Stimulated activated CD8-positive, alpha-beta memory T cell treated with anti-CD3 and anti-CD28 coated beads, Interleukin-15, amount 100 ng/mL, for 1 hour (primary cell): ENCODE data around the gene IFNL4.
A peak's percentile ranks its signal among the peaks of the same experiment; 100 is the strongest.
"Not testable (repeated sequence)": the region's sequence is repeated elsewhere in the genome, so short reads cannot be mapped to it uniquely, and the experiment has no call there.

Source experiments
- DNase-seq: peaks from one replicate; pipeline ENCODE4 v3.0.0-alpha.2; 2020; ENCODE audit warnings: low read depth

IFNL4 gene

GRCh38 chr19:39219108-39219507 is 29.5 kb downstream of the IFNL4 start:
- not testable (repeated sequence) for DNase-seq

DNA sequence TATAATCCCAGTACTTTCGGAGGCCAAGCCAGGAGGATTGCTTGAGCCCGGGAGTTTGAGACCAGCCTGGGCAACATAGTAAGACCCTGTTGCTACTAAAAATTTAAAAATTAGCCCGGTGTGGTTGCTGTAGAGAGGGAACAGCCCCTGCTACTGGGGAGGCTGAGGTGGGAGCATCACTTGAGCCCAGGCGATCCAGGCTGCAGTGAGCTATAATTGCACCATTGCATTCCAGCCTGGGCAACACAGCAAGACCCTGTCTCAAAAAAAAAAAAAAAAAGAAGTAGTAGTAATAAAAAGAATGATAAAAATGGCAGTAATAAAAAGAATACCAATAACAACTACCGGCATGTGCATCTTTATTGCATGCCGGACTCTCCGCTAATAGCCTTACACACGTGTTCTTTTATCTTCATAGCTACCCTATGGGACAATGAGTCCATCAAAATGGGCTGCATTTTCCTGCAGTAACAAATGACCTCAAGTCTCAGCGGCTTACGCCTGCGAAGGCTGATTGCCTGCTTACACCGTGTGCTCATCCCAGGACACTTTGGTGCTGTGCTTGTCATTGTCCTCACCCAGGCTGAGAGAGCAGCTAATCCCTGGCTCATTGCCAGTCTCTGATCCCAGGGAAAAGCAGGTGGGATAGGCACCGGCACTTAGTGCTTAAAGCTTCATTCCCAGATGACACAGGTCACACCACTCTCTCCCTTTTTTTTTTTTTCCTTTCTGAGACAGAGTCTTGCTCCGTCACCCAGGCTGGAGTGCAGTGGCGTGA is 30.2 kb downstream of the IFNL4 start:
- no peak for DNase-seq

DNA sequence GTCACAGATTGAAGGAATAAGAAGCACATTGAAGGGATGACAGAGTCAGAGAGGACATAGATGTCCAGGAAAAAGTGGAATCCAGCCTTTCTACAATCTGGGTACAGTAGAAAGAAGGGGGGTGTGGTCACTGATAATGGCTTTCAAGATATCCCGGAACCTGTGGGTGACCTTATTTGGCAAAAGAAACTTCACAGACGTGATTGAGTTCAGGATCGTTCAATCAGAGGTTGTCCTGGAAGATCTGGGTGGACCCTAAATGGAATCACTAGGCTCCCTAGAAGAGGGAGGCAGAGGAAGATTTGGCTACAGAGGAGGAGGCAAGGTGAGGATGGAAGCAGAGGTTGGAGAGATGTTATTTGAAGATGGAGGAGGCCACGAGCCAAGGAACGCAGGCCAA is 31.6 kb downstream of the IFNL4 start:
- no peak for DNase-seq

DNA sequence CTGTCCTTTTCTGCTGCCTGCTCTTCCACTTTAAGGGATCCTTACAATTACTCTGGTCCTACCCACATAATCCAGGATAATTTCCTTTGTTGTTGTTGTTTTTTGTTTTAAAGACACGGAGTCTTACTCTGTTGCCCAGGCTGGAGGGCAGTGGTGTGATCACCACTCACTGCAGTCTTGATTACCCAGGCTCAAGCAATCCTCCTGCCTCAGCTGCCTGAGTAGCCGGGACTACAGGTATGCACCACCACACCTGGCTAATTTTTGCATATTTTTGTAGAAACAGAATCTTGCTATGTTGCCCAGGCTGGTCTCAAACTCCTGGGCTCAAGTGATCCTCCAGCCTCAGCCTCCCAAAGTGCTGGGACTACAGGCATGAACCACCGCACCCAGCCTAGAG is 33.3 kb downstream of the IFNL4 start:
- not testable (repeated sequence) for DNase-seq

DNA sequence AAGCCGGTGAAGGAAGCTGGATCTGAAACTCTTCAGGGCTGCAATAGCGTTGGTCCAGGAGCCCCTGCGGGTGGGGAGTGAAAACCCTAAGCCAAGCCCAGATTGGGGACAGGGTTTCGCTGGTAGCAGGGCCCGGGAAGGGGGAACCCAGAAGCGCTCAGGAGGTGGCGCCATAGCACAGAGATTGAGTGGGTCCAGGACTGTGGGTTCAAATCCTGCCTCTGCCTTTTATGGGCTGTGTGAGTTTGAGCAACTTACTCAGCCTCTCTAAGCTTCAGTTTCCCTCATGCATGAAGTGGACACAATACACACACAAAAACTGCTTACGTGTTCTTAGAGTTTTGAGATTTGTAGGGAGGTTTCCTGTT is 36.3 kb downstream of the IFNL4 start:
- DNase-seq, result peak; percentile 39

- no peak for DNase-seq
Measured at GRCh38 chr19:39211731-39212374, 36.8 kb downstream of the IFNL4 start.

GRCh38 chr19:39209196-39209595 is 39.5 kb downstream of the IFNL4 start:
- DNase-seq, result no peak

DNA sequence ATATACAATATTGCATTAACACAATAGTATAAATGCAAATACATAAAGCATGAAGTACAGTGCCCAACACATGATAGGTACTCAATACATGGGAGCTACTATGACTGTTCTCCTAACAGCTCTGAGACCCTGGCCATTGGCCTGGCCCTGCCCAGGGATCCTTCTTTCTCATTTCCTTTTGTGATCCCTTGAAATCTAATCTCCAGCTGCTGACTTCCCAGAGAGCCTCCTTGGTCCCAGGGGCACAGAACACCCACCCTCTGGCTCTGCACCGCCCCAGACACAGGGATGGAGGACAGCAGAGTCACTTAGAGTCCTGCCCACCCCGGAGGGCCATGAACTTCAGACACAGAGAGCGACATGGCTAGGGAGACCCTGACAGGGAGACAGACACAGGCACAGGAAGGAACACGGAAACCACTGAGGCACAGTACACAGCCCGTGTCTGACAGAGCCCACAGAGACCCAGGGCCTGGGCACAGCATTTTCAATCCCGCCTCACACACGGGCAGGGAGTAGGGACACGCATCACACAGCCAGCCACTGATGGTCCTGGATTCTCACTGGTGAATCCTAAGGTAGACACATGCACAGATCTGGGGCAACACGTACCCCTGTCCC is 40.4 kb downstream of the IFNL4 start:
- no peak for DNase-seq

GRCh38 chr19:39207293-39207836 is 41.3 kb downstream of the IFNL4 start:
- no peak for DNase-seq

GRCh38 chr19:39206122-39206521 is 42.5 kb downstream of the IFNL4 start:
- no peak for DNase-seq

GRCh38 chr19:39205449-39205764 is 43.2 kb downstream of the IFNL4 start:
- DNase-seq, result no peak

DNA sequence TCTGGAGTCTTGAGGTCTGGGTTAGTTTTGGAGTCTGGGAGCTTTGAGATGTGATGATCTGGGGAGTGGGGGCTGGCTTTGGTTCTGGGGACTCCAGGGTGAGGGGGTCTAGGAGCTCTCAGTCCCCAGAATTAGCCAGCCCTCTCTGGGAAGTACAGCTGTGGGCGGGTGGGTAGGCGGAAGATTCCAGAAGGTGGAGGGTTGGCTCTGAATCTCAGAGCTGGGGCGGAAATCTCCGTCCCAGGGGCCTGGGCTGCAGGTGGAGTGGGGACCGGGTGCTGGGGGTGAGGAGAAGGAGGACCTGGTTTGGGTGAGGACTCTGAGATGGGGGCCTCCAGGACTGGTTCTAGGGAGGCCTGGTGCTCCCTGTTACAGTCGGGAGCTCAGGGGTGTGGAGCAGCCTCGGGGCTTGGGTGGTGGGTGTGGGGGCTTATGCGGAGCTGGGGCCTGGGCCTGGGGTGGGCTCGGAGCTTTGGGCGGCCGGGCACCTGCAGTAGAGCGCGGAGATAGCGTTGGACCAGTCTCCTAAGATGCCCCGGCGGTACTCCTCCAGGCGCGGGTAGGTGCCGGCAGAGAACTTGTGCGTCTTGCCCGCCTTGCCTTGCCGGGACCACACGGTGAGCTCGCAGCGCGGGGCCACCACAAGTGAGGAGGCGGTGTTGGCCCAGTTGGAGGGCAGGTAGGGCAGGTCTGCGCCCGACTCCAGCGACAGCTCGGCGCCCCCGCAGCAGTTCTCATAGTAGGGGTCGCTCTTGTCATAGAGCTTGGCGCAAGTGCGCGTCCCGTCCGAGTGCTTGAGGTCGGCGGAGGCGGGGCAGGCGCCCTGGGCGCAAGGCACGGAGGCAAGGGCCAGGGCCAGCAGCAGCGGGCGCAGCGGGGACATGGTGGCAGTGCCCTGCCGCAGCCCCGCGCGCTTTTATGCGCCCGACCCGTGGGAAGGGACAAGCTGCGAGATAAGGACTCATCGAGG is 45.0 kb downstream of the IFNL4 start, which contains the start of gene SYCN:
TSS of gene SYCN (minus strand) at position 892 of the 970 bp plus-strand sequence. CDS start at position 883, 9 bp downstream.
- no peak for DNase-seq

DNA sequence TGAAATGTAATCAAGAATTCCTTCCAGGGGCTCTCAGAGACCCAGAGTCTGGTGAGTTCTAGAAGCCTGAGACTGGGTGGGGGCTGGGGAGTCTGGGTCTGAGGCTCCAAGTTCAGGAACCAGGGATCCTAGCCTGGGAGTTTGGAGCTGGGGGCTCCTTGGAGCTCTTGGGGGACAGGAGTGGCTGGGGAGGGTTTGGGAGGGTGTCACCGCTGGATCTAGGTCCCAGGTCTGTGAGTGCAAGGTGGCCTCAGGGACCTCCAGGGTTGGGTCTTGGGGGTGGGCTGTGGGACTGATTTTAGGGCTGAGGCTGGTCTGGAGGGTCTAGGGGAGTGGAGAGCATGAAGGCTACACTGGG is 45.7 kb downstream of the IFNL4 start:
- DNase-seq, result no peak

- no peak for DNase-seq
Measured at GRCh38 chr19:39200803-39201115, 47.9 kb downstream of the IFNL4 start.

DNA sequence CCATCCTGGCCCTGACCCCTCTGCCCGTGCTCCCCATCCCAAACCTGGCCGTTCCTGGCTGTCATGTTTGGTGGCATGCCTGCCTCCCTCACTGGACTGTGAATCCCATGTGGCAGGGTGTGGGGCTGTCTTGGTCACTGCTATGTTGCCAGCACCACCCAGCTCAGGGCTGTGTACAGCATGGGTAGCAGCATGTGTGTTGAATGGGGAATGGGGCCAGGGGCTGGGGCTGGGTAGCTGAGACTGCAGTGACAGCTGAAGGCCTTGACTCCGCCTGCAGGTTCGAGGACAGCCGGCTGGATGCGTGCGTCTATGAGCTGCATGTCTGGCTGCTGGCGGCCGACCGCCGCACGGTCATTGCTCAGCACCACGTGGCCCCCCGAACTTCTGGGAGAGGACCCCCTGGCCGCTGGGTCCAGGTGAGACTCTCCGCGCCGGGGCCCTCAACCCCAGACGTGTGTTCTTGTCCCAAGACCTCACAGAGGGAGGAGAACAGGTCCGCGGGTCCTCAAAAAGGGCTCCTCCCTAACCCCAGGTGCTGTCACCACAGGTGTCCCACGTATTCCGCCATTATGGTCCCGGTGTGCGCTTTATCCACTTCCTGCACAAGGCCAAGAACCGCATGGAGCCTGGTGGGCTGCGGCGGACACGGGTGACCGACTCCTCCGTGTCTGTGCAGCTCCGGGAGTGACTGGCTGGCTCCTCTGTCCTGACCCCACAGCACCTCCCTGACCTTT is 48.4 kb downstream of the IFNL4 start:
- no peak for DNase-seq

DNA sequence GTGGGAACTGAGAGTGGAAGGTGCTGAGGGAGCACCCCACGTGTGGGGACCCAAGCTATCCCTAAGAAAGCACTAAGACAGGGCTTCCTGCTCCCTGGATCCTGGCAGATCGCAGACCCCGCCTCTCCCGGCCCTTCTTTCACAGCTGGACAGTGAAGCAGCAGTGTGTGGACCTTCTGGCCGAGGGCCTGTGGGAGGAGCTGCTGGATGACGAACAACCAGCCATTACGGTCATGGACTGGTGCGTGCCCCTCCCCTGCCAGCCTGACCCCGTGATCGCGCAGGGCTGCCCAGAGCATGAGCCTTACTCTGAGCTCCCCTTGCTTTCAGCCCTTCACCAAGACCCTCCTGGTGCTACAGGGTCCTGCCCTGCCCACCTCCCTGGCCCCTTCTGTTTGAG is 49.6 kb downstream of the IFNL4 start:
- no peak for DNase-seq

DNA sequence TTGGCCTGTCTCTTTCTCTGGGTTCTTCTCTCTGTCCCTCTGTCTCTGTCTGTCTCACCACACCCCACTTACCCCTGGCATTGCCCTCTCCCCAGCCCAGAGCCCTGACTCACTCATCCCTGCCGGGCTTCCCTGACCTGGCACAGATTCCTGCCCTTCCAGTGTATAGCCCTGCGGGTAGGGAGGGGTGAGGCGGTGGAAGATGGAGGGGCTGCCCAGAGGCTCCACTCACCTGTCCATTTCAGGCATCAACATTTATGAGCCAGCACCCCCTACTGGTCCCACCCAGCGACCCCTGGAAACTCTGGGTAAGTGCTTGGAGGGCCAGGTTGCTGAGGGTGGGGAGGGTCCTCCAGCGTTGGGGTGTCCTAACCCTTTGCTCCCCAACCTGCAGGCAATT is 50.8 kb downstream of the IFNL4 start:
- DNase-seq, result no peak

- no peak for DNase-seq
Measured at GRCh38 chr19:39196860-39197562, 51.6 kb downstream of the IFNL4 start, which contains the start of gene NCCRP1. Gene NCCRP1 (plus strand): TSS chr19:39196964. CDS start chr19:39196983, 19 bp downstream.

DNA sequence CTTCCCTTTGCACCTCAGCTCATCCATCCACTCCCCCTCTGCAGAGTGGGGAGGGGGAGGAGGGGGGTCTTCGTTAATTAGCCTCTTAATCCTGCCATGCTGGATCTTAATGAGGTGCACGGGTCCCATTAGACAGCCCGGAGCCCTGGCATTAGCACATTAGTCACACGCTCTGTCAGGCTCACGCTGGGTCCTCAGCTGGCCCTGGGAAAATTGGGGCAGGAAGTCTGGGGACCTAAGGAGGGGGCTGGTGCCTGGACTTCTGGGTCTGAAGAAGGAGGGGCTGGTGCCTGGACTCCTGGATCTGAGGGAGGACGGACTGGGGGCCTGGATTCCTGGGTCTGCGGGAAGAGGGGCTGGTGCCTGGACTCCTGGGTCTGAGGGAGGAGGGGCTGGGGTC is 52.3 kb downstream of the IFNL4 start:
- DNase-seq, result no peak
